Gastroesophageal sphincter (tissue), 4 donors: ENCODE results near the gene CCKAR. TPM values are rescaled to one million over a fixed set of nuclear protein-coding genes. Genes with fewer than 3 reads are reported as not detected.

Source experiments
- ATAC-seq: fragments of 150-250 bp; one replicate; pipeline ENCODE4 v1.9.1; 2016; ENCODE audit warnings: mild to moderate bottlenecking, moderate library complexity
- H3K27ac ChIP-seq, 4 donors: fragments of 200-600 bp; sonication (generic) in 3 of 4; 1 replicate in 3 of 4; 2 replicates in 1 of 4; pipeline ENCODE4 v1.5.1; 2016 to 2019
- H3K27me3 ChIP-seq: fragments of 200-600 bp; sonication (generic); one replicate; pipeline ENCODE4 v1.5.1; 2019
- H3K36me3 ChIP-seq, 2 donors: fragments of 200-600 bp; sonication (generic); one replicate each; pipeline ENCODE4 v1.5.1; 2019; ENCODE audit warnings: control low read depth in 1 of 2
- H3K4me1 ChIP-seq, 3 donors: fragments of 200-600 bp; sonication (generic); 1 replicate in 2 of 3; 2 replicates in 1 of 3; pipeline ENCODE4 v1.5.1; 2016 to 2019; ENCODE audit warnings: control low read depth in 2 of 3
- H3K4me3 ChIP-seq, 2 donors: fragments of 200-600 bp; sonication (generic); one replicate each; pipeline ENCODE4 v1.5.1; 2019; ENCODE audit warnings: mild to moderate bottlenecking in 1 of 2, moderate library complexity in 1 of 2
- H3K9me3 ChIP-seq, 3 donors: fragments of 200-600 bp; sonication (generic); one replicate each; pipeline ENCODE4 v1.5.1; 2017 to 2019; ENCODE audit warnings: control low read depth in 2 of 3
- EP300 ChIP-seq: sonication (generic); formaldehyde crosslinking; IDR thresholded peaks from one replicate; pipeline ENCODE4 v1.6.1; 2017; ENCODE audit warnings: antibody characterized with exemption, mild to moderate bottlenecking
- POLR2A ChIP-seq, 2 donors: fragments of 450-650 bp; IDR thresholded peaks; one replicate each; pipeline ENCODE4 v1.6.1; 2017; ENCODE audit warnings: antibody characterized with exemption in 2 of 2, mild to moderate bottlenecking in 2 of 2, moderate library complexity in 1 of 2
- POLR2AphosphoS5 ChIP-seq: sonication (generic); formaldehyde crosslinking; IDR thresholded peaks from one replicate; pipeline ENCODE4 v1.6.1; 2017; ENCODE audit warnings: antibody characterized with exemption
- WGBS, 2 donors: methylation state at CpG; one replicate each; pipeline ENCODE4 v1.1.5; 2018; ENCODE audit warnings: low coverage in 1 of 2; 5-methylcytosine and 5-hydroxymethylcytosine counted together
- total RNA-seq, 4 donors: library from RNA; depleted of rRNA; stranded (reverse); fragments of >200 nt; gene quantifications; one replicate each; pipeline ENCODE4 v1.1.0, GENCODE V29; 2016
- TF ChIP-seq, protein P1 (sequence below), 4 experiments: fragments of 200-600 bp in 2 of 4; fragments of 450-650 bp in 2 of 4; sonication (generic) in 1 of 4; IDR thresholded peaks; one replicate each; pipeline ENCODE4 v1.5.1; 2017 to 2019; ENCODE audit warnings: antibody characterized with exemption in 4 of 4, mild to moderate bottlenecking in 2 of 4, moderate library complexity in 2 of 4

The CCKAR gene
- total RNA-seq, 4 donors from 2014 or later = 0.54 to 2.1 (median 1.3) TPM; not detected in 1

DNA sequence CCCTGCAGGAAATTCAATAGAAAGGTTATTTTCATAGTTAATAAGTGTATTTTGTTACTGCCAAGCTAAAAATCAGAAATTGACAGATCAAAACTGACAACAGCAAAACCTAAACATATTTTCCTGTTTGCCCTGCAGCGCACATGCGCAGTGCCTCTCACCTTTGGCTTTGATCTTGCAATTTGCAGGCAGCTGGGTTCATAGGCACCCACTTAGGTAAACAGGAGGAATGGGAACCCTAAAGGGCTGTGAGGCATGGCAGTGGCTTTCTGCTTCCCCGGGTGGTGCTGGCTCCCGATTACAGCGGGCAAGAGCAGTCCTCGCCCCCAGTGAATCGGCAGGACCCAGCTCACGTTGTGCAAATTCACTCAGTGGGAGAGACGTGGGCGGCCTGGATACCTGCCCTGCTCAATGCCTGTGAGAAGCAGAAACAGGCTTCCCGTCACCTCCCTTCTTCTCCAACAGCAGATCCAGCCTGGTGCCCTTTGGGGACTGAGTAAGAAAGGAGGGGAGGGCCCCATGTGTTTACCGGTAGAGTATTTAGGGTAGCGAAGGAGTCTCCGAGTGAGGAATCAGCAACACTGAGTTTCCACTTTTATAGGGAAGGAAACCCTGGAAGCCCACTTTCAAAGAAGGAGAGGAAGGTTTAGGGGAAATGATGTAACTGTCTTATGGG, 25.7 kb downstream of the CCKAR start:
- no peak for ATAC-seq
- Histone ChIP-seq H3K4me3 (no peak overlapping the region), H3K9me3 (no peaks in the 10 kb centered on the region), H3K27me3 (no peaks in the 10 kb centered on the region), H3K27ac (no peak overlapping the region), H3K4me1 (peaks cover 0 to 31% (median 5%) of the 10 kb centered on the region in 3 donors), H3K36me3 (no peaks in the 10 kb centered on the region)
- TF ChIP-seq POLR2AphosphoS5 = no peak
- TF ChIP-seq, protein P1, sequence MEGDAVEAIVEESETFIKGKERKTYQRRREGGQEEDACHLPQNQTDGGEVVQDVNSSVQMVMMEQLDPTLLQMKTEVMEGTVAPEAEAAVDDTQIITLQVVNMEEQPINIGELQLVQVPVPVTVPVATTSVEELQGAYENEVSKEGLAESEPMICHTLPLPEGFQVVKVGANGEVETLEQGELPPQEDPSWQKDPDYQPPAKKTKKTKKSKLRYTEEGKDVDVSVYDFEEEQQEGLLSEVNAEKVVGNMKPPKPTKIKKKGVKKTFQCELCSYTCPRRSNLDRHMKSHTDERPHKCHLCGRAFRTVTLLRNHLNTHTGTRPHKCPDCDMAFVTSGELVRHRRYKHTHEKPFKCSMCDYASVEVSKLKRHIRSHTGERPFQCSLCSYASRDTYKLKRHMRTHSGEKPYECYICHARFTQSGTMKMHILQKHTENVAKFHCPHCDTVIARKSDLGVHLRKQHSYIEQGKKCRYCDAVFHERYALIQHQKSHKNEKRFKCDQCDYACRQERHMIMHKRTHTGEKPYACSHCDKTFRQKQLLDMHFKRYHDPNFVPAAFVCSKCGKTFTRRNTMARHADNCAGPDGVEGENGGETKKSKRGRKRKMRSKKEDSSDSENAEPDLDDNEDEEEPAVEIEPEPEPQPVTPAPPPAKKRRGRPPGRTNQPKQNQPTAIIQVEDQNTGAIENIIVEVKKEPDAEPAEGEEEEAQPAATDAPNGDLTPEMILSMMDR (IDR thresholded peaks at IDR 0.05) = no peak
- TF ChIP-seq POLR2A (IDR thresholded peaks at IDR 0.05) = no peak
- TF ChIP-seq EP300 = no peak
- 94 to 100% methylated on average over 1 to 5 of the region's 14 CpGs for WGBS, 2 donors

DNA sequence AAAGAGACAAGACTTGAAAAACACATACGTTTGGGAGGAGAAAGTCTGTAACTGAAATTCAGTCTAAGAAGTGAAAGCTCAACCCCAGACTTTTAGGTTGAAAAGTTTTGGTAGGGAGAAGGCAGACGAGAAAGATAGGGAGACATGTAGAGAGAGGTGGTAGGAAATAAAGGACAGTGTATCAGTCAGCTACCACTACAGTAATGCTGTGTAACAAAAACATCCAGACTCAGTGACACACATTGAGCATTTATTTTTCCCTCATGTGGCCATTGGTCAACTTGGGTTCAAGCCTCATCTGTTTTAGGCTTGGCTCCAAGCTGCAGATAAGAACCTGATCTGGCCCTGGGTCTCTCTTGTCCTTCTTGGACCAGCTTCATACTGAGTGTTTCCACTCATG, 26.9 kb downstream of the CCKAR start:
- H3K4me1 ChIP-seq = peaks cover 0 to 40% (median 5%) of the 10 kb centered on the region in 3 donors
- no peak overlapping the region for H3K4me3 ChIP-seq
- TF ChIP-seq POLR2A (IDR thresholded peaks at IDR 0.05) = no peak
- no peak for TF ChIP-seq EP300
- TF ChIP-seq POLR2AphosphoS5 = no peak
- TF ChIP-seq, protein P1 (IDR thresholded peaks at IDR 0.05) = no peak
- H3K27me3 ChIP-seq = no peaks in the 10 kb centered on the region
- WGBS, 2 donors = 58 to 65% methylated on average over 2 of the region's 2 CpGs
- no peak for ATAC-seq
- H3K36me3 ChIP-seq = no peaks in the 10 kb centered on the region
- H3K9me3 ChIP-seq = no peaks in the 10 kb centered on the region
- no peak overlapping the region for H3K27ac ChIP-seq

DNA sequence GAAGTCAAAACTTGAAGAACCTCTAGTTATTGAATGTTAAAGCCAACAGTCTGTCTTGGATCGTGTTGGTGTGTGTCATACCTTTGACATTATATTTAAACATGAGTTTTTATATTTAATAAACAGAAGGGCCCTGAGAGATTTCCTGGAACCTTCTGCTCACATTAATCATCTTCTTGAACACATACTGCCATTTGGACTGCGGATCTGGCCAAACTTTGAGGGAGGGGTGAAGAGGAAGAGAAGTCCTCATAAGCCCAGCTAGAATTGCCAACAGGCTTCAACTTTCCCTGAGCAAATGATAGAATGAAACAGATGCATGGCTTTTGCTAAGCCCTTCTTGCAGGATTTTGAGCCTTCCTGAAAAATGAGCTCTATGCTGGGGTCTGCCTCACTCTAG, 27.4 kb downstream of the CCKAR start:
- H3K27ac ChIP-seq = no peak overlapping the region
- H3K4me3 ChIP-seq = no peak overlapping the region
- H3K27me3 ChIP-seq = no peaks in the 10 kb centered on the region
- ATAC-seq = no peak
- 0 to 9% methylated on average over 1 to 2 of the region's 2 CpGs for WGBS, 2 donors
- no peaks in the 10 kb centered on the region for H3K36me3 ChIP-seq
- no peak for TF ChIP-seq POLR2A (IDR thresholded peaks at IDR 0.05)
- peak; percentile 71 for TF ChIP-seq POLR2AphosphoS5
- no peaks in the 10 kb centered on the region for H3K9me3 ChIP-seq
- peaks cover 0 to 40% (median 5%) of the 10 kb centered on the region in 3 donors for H3K4me1 ChIP-seq

DNA sequence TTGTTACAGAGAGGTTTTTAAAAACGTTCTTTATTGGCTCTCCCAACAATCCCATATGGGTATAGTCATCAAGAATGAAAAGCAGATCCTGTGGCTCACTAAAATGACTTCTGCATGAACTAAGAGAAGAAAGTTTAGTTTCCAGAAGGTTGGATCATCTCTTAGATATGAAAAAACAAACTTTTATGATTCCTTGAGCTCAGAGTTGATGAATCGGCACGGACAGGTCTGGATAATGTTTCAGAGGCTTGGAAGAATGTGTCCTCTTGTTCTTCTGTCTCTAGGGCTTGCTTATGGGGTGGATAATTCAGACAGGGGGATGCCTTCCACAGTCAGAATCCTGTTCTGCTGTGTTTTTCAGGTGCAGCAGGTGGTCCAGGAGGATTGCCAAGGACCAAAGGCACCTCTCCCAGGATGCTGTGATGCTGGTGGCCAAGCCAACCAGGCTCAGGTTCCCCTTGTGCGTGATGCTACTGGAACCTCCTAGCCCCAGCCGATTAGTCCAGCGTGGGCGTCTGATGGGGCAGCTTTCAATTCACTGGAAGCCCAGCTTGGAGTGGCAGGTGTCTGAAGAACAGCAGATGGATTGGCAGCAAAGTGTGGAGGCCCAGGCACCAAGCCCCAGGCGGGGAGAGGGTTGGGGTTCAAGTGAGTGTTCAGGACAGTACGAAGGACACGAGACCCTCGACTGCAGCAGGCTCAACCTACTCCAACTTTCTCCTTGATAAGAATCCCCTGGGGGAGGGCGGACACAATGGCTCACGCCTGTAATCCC, 30.3 kb downstream of the CCKAR start:
- no peak for TF ChIP-seq EP300
- TF ChIP-seq POLR2AphosphoS5 = peak; percentile 54
- Histone ChIP-seq H3K4me3 (no peak overlapping the region), H3K27me3 (no peaks in the 10 kb centered on the region), H3K27ac (peak overlapping the region in 2 of 4 donors; percentile 1 to 14), H3K4me1 (peaks cover 0 to 40% (median 5%) of the 10 kb centered on the region in 3 donors), H3K9me3 (no peaks in the 10 kb centered on the region), H3K36me3 (no peaks in the 10 kb centered on the region)
- WGBS, 2 donors = 18 to 46% methylated on average over 3 to 4 of the region's 13 CpGs
- no peak for ATAC-seq

DNA sequence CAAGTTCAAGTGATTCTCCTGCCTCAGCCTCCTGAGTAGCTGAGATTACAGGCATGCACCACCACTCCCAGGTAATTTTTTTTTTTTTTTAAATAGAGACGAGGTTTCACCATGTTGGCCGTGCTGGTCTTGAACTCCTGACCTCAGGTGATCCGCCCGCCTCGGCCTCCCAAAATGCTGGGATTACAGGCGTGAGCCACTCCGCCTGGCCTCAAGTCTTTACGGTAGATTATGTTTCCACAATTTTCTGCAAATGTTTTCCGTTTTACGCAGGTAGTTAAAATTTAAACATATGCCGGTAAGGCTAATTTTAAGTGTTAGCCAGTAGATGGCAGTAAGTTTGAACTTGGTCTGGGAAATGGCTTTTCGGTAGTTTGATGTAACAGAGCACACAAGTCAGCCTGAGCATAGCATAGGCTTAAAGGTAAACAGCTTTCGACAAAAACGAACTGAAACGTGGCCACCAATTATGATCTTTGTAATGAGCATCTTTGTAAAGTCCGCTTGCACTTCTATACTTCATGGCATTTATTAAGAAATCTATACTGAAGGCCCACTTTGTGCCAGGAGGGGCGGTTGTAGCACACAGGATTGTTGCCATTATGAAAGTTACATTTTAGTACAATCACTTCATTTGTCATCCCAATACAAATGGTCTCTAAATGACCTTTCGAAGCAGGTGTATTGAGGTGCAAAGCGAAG, 31.1 kb downstream of the CCKAR start:
- no peak for ATAC-seq
- peaks cover 0 to 5% (median 0%) of the 10 kb centered on the region in 3 donors for H3K9me3 ChIP-seq
- 21 to 27% methylated on average over 14 to 17 of the region's 19 CpGs for whole genome bisulfite sequencing, 2 donors
- no peaks in the 10 kb centered on the region for H3K27me3 ChIP-seq
- TF ChIP-seq, protein P1 (IDR thresholded peaks at IDR 0.05) = peak; percentile 39 to 69 (median 65)
- TF ChIP-seq POLR2A (IDR thresholded peaks at IDR 0.05) (no peak), POLR2AphosphoS5 (no peak), EP300 (no peak)
- H3K4me1 ChIP-seq = peaks cover 0 to 34% (median 5%) of the 10 kb centered on the region in 3 donors
- H3K36me3 ChIP-seq = no peaks in the 10 kb centered on the region
- H3K4me3 ChIP-seq = no peak overlapping the region
- peak overlapping the region in 2 of 4 donors; percentile 1 to 14 for H3K27ac ChIP-seq
